ENCODE results near the gene HFE. TPM values are rescaled to one million over a fixed set of nuclear protein-coding genes. Genes with fewer than 3 reads are reported as not detected.

Gene HFE
- total and polyA plus RNA-seq, 10 of the 15 experiments (the other 5 are each of a cell fraction or from before 2014, with no cell fraction given), result 0.52 to 5.9 (median 1.7) TPM

GRCh38 chr6:26045065-26045927 lies 41.9 kb upstream of the HFE start (continued):
- peak; percentile 87 for TF ChIP-seq NFYA (IDR thresholded peaks at IDR 0.05; ENCODE audit: borderline replicate concordance, low read depth, low read length)
- no peak for TF ChIP-seq ZNF217 (IDR thresholded peaks at IDR 0.05)
- TF ChIP-seq RFX5 (IDR thresholded peaks at IDR 0.05; ENCODE audit: low read depth, low read length), result no peak
- TF ChIP-seq EGR1 (IDR thresholded peaks at IDR 0.05; ENCODE audit: borderline replicate concordance in 1 of 2, low read depth in 2 of 2, low read length in 2 of 2), result peak in 1 of 2 experiments; percentile 48; a peak in 1 of 3 replicates
- no peak for TF ChIP-seq ZNF24 (IDR thresholded peaks at IDR 0.05)
- no peak for TF ChIP-seq REST (IDR thresholded peaks at IDR 0.05; ENCODE audit: low read depth, low read length)
- TF ChIP-seq POLR2AphosphoS2 (IDR thresholded peaks at IDR 0.05; ENCODE audit: low read depth, low read length), result peak; percentile 99
- TF ChIP-seq SUZ12 (IDR thresholded peaks at IDR 0.05; ENCODE audit: unreplicated experiment), result no peak
- no peak for TF ChIP-seq JUNB (IDR thresholded peaks at IDR 0.05)
- TF ChIP-seq, protein P1, sequence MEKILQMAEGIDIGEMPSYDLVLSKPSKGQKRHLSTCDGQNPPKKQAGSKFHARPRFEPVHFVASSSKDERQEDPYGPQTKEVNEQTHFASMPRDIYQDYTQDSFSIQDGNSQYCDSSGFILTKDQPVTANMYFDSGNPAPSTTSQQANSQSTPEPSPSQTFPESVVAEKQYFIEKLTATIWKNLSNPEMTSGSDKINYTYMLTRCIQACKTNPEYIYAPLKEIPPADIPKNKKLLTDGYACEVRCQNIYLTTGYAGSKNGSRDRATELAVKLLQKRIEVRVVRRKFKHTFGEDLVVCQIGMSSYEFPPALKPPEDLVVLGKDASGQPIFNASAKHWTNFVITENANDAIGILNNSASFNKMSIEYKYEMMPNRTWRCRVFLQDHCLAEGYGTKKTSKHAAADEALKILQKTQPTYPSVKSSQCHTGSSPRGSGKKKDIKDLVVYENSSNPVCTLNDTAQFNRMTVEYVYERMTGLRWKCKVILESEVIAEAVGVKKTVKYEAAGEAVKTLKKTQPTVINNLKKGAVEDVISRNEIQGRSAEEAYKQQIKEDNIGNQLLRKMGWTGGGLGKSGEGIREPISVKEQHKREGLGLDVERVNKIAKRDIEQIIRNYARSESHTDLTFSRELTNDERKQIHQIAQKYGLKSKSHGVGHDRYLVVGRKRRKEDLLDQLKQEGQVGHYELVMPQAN (conservative IDR thresholded peaks at IDR 0.05), result peak; percentile 98
- TF ChIP-seq, protein P2, sequence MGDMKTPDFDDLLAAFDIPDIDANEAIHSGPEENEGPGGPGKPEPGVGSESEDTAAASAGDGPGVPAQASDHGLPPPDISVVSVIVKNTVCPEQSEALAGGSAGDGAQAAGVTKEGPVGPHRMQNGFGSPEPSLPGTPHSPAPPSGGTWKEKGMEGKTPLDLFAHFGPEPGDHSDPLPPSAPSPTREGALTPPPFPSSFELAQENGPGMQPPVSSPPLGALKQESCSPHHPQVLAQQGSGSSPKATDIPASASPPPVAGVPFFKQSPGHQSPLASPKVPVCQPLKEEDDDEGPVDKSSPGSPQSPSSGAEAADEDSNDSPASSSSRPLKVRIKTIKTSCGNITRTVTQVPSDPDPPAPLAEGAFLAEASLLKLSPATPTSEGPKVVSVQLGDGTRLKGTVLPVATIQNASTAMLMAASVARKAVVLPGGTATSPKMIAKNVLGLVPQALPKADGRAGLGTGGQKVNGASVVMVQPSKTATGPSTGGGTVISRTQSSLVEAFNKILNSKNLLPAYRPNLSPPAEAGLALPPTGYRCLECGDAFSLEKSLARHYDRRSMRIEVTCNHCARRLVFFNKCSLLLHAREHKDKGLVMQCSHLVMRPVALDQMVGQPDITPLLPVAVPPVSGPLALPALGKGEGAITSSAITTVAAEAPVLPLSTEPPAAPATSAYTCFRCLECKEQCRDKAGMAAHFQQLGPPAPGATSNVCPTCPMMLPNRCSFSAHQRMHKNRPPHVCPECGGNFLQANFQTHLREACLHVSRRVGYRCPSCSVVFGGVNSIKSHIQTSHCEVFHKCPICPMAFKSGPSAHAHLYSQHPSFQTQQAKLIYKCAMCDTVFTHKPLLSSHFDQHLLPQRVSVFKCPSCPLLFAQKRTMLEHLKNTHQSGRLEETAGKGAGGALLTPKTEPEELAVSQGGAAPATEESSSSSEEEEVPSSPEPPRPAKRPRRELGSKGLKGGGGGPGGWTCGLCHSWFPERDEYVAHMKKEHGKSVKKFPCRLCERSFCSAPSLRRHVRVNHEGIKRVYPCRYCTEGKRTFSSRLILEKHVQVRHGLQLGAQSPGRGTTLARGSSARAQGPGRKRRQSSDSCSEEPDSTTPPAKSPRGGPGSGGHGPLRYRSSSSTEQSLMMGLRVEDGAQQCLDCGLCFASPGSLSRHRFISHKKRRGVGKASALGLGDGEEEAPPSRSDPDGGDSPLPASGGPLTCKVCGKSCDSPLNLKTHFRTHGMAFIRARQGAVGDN (IDR thresholded peaks at IDR 0.05), result peak; percentile 87
- TF ChIP-seq IRF4 (IDR thresholded peaks at IDR 0.05; ENCODE audit: low read depth, low read length), result peak; percentile 24; the same call in 1 of the 2 replicates
- TF ChIP-seq BMI1 (IDR thresholded peaks at IDR 0.05; ENCODE audit: borderline replicate concordance), result no peak
- peak; percentile 24 for TF ChIP-seq KLF5 (IDR thresholded peaks at IDR 0.05; ENCODE audit: partially characterized antibody)
- peak; percentile 95 for TF ChIP-seq SMAD1 (IDR thresholded peaks at IDR 0.05; ENCODE audit: low read depth, partially characterized antibody)
- no peak for TF ChIP-seq CHD4 (IDR thresholded peaks at IDR 0.05)
- TF ChIP-seq ZBED1 (IDR thresholded peaks at IDR 0.05; ENCODE audit: borderline replicate concordance), result peak; percentile 99
- peak; percentile 94 for TF ChIP-seq SIN3A (IDR thresholded peaks at IDR 0.05; ENCODE audit: low read depth, low read length)
- no peak for TF ChIP-seq CBX3 (IDR thresholded peaks at IDR 0.05; ENCODE audit: borderline replicate concordance, low read depth)
- TF ChIP-seq DPF2 (IDR thresholded peaks at IDR 0.05), result no peak
- TF ChIP-seq MXI1 (IDR thresholded peaks at IDR 0.05; ENCODE audit: low read depth, low read length), result peak; percentile 70
- peak; percentile 83 for TF ChIP-seq LARP7 (IDR thresholded peaks at IDR 0.05)

Data from GM12878 (cell line).